HEK293 (cell line): Measurements from ENCODE around the gene TWIST1.

ENCODE experiments used
- CTCF ChIP-seq: fragments of 450-650 bp; formaldehyde crosslinking; IDR thresholded peaks from 2 replicates; pipeline ENCODE4 v1.5.1; 2016; ENCODE audit warnings: missing biosample characterization, missing genetic modification characterization
- INSM2 ChIP-seq: fragments of 450-650 bp; formaldehyde crosslinking; IDR thresholded peaks from 2 replicates; pipeline ENCODE4 v1.5.1; 2016; ENCODE audit warnings: missing biosample characterization, missing genetic modification characterization
- TCF7L2 ChIP-seq: IDR thresholded peaks from 2 replicates; pipeline ENCODE4 v1.6.1; 2011; ENCODE audit warnings: low read depth, mild to moderate bottlenecking, inconsistent platforms, low read length, moderate library complexity, borderline replicate concordance
- ZBTB10 ChIP-seq: fragments of 450-650 bp; formaldehyde crosslinking; IDR thresholded peaks from 2 replicates; pipeline ENCODE4 v1.5.1; 2016; ENCODE audit warnings: missing biosample characterization, missing genetic modification characterization
- ZNF221 ChIP-seq: fragments of 450-650 bp; formaldehyde crosslinking; IDR thresholded peaks from 2 replicates; pipeline ENCODE4 v1.5.1; 2017; ENCODE audit warnings: missing biosample characterization, missing genetic modification characterization, borderline replicate concordance
- ZNF555 ChIP-seq: fragments of 450-650 bp; formaldehyde crosslinking; conservative IDR thresholded peaks from 2 replicates; pipeline ENCODE4 v1.5.1; 2017; ENCODE audit warnings: missing biosample characterization, mild to moderate bottlenecking, missing genetic modification characterization, inconsistent platforms
- ZNF626 ChIP-seq: fragments of 450-650 bp; sonication (Bioruptor Pico); formaldehyde crosslinking; IDR thresholded peaks from 2 replicates; pipeline ENCODE4 v1.5.1; 2018; ENCODE audit warnings: missing biosample characterization, missing genetic modification characterization, inconsistent platforms
- ZNF639 ChIP-seq: fragments of 450-650 bp; formaldehyde crosslinking; IDR thresholded peaks from 2 replicates; pipeline ENCODE4 v1.5.1; 2016; ENCODE audit warnings: missing biosample characterization, missing genetic modification characterization
- ZNF704 ChIP-seq: fragments of 450-650 bp; formaldehyde crosslinking; IDR thresholded peaks from 2 replicates; pipeline ENCODE4 v1.5.1; 2016; ENCODE audit warnings: missing biosample characterization, missing genetic modification characterization

GRCh38 chr7:19107081-19107355, 10.4 kb downstream of the TWIST1 start:
- TF ChIP-seq ZNF704 (tag by site-specific recombination), result no peak
- no peak for TF ChIP-seq ZNF555 (tag by site-specific recombination)
- TF ChIP-seq INSM2 (tag by site-specific recombination), result no peak
- TF ChIP-seq ZNF221 (tag by site-specific recombination), result no peak
- no peak for TF ChIP-seq ZNF639
- no peak for TF ChIP-seq ZNF626 (tag by site-specific recombination)
- no peak for TF ChIP-seq ZBTB10 (tag by site-specific recombination)
- no peak for TF ChIP-seq CTCF (tag by site-specific recombination)
- no peak for TF ChIP-seq TCF7L2
